Measurements from ENCODE around the gene EXTL1.

The EXTL1 gene

GRCh38 chr1:26036756-26037281 lies 15.2 kb downstream of the EXTL1 start:
- no peaks in the 10 kb centered on the region for H3K27me3 ChIP-seq (ENCODE audit: insufficient read depth, poor library complexity, severe bottlenecking)
- peaks cover 6% of the 10 kb centered on the region for H3K4me1 ChIP-seq (ENCODE audit: insufficient read depth, poor library complexity, severe bottlenecking)
- no peak for TF ChIP-seq CTCF (IDR thresholded peaks at IDR 0.05; ENCODE audit: poor library complexity, severe bottlenecking)
- H3K9me3 ChIP-seq (ENCODE audit: severe bottlenecking), result no peaks in the 10 kb centered on the region
- no peak overlapping the region for H3K27ac ChIP-seq (ENCODE audit: poor library complexity, severe bottlenecking)
- H3K36me3 ChIP-seq (ENCODE audit: low read depth), result no peaks in the 10 kb centered on the region
- H3K4me3 ChIP-seq (ENCODE audit: severe bottlenecking), result no peak overlapping the region
- ATAC-seq (ENCODE audit: low read depth) (no peak), DNase-seq (ENCODE audit: low spot score) (no peak)

- no peak overlapping the region for H3K4me3 ChIP-seq (ENCODE audit: severe bottlenecking)
- ATAC-seq (ENCODE audit: low read depth), result no peak
- H3K36me3 ChIP-seq (ENCODE audit: low read depth), result no peaks in the 10 kb centered on the region
- DNase-seq (ENCODE audit: low spot score), result no peak
- no peak for TF ChIP-seq CTCF (IDR thresholded peaks at IDR 0.05; ENCODE audit: poor library complexity, severe bottlenecking)
- H3K27ac ChIP-seq (ENCODE audit: poor library complexity, severe bottlenecking), result no peak overlapping the region
- H3K9me3 ChIP-seq (ENCODE audit: severe bottlenecking), result no peaks in the 10 kb centered on the region
- H3K4me1 ChIP-seq (ENCODE audit: insufficient read depth, poor library complexity, severe bottlenecking), result peaks cover 6% of the 10 kb centered on the region
- no peaks in the 10 kb centered on the region for H3K27me3 ChIP-seq (ENCODE audit: insufficient read depth, poor library complexity, severe bottlenecking)
Measured at GRCh38 chr1:26037904-26038303, 16.3 kb downstream of the EXTL1 start.

DNA sequence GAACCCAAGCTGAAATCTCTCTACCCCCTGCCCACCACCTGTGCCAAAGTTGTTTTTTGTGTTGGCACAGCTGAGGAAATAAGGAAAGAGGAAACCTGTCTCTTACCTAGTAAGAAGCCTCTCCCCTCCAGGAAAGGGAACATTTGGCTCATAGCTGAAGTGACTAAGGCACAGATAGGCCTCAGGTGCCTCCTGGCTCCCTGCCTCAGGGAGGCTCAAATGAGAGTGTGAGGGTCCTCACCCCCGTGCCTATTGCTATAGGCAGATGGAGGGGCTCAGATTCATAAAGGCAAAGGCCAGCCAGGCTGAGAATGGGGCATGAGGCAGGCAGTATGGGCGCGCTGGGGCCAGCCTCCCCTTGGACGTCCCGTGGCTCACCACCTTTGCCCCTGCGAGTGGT lies 16.9 kb downstream of the EXTL1 start:
- H3K27me3 ChIP-seq (ENCODE audit: insufficient read depth, poor library complexity, severe bottlenecking), result no peaks in the 10 kb centered on the region
- TF ChIP-seq CTCF (IDR thresholded peaks at IDR 0.05; ENCODE audit: poor library complexity, severe bottlenecking), result no peak
- H3K9me3 ChIP-seq (ENCODE audit: severe bottlenecking), result no peaks in the 10 kb centered on the region
- no peaks in the 10 kb centered on the region for H3K36me3 ChIP-seq (ENCODE audit: low read depth)
- no peak for ATAC-seq (ENCODE audit: low read depth)
- H3K4me3 ChIP-seq (ENCODE audit: severe bottlenecking), result no peak overlapping the region
- H3K4me1 ChIP-seq (ENCODE audit: insufficient read depth, poor library complexity, severe bottlenecking), result peaks cover 6% of the 10 kb centered on the region
- no peak for DNase-seq (ENCODE audit: low spot score)
- H3K27ac ChIP-seq (ENCODE audit: poor library complexity, severe bottlenecking), result no peak overlapping the region

DNA sequence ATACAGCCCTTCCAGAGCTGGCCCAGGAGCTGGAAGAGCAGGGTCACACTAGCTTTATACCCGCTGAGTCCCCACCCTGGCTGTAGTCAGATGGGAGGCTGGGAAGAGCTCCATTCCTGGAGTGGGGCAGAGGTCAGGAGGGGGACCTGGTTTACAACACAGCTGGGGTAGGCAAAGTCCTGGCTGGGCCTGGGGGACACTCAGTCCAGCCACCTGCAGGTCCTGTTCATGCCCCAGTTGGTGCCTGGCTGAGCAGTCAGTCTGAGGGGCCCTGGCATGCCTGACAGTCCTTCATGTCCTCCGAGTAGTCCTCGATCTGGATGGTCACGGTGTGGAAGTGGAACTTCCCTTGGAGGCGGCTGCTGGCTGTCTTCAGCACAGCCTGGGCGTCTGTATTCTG lies 17.3 kb downstream of the EXTL1 start:
- no peaks in the 10 kb centered on the region for H3K36me3 ChIP-seq (ENCODE audit: low read depth)

More for the DNA sequence above, 17.3 kb downstream of the EXTL1 start:
- ATAC-seq (ENCODE audit: low read depth) (no peak), DNase-seq (ENCODE audit: low spot score) (no peak)
- Histone ChIP-seq H3K9me3 (ENCODE audit: severe bottlenecking) (no peaks in the 10 kb centered on the region), H3K4me3 (ENCODE audit: severe bottlenecking) (no peak overlapping the region), H3K27ac (ENCODE audit: poor library complexity, severe bottlenecking) (no peak overlapping the region), H3K27me3 (ENCODE audit: insufficient read depth, poor library complexity, severe bottlenecking) (peaks cover 1% of the 10 kb centered on the region), H3K4me1 (ENCODE audit: insufficient read depth, poor library complexity, severe bottlenecking) (peaks cover 6% of the 10 kb centered on the region)
- no peak for TF ChIP-seq CTCF (IDR thresholded peaks at IDR 0.05; ENCODE audit: poor library complexity, severe bottlenecking)

Data from RWPE2 (cell line).